A673 (cell line): Measurements from ENCODE around the gene MYOZ3. TPM values are rescaled to one million over a fixed set of nuclear protein-coding genes. Genes with fewer than 3 reads are reported as not detected.
A peak's percentile ranks its signal among the peaks of the same experiment; 100 is the strongest.

Experiments used
- BruUV-seq: library from RNA; stranded (reverse); fragments of 400-500 nt; replicated peaks from 2 replicates; lab custom pipeline; 2021; lab: Mats Ljungman, UMichigan
- CTCF ChIA-PET: fragments of 300-600 bp; sonication (Branson Sonifier 250); formaldehyde crosslinking; loops from one replicate; lab custom pipeline; 2022; ENCODE audit warnings: antibody characterized with exemption; lab: Charles Lee
- POLR2A ChIA-PET: fragments of 300-600 bp; sonication (Branson Sonifier 250); formaldehyde crosslinking; loops from one replicate; lab custom pipeline; 2022; ENCODE audit warnings: antibody characterized with exemption; ENCODE audit not compliant: low non-redundant PET; lab: Charles Lee
- DNase-seq: peaks from one replicate; pipeline ENCODE4 v3.0.0-alpha.2; 2015; ENCODE audit warnings: low spot score
- H3K27ac ChIP-seq: fragments of 200-600 bp; sonication (generic); 2 replicates; pipeline ENCODE4 v1.5.1; 2016; ENCODE audit warnings: mixed run types, low read depth, mild to moderate bottlenecking, mixed read lengths, antibody characterized with exemption, low read length; ENCODE audit not compliant: poor library complexity, severe bottlenecking
- H3K27me3 ChIP-seq: fragments of 200-600 bp; sonication (generic); replicated peaks from 2 replicates; pipeline ENCODE4 v1.6.1; 2017; ENCODE audit warnings: mixed run types, low read depth, mild to moderate bottlenecking, mixed read lengths, antibody characterized with exemption, low read length; ENCODE audit not compliant: insufficient read depth, poor library complexity
- H3K36me3 ChIP-seq: fragments of 200-600 bp; sonication (generic); 2 replicates; pipeline ENCODE4 v1.6.1; 2016; ENCODE audit warnings: mixed run types, mild to moderate bottlenecking, mixed read lengths, antibody characterized with exemption, low read length; ENCODE audit not compliant: insufficient read depth, poor library complexity, severe bottlenecking
- H3K4me1 ChIP-seq: fragments of 200-600 bp; sonication (generic); 2 replicates; pipeline ENCODE4 v1.6.1; 2017; ENCODE audit warnings: mixed run types, mild to moderate bottlenecking, mixed read lengths, antibody characterized with exemption, low read length; ENCODE audit not compliant: insufficient read depth, poor library complexity, severe bottlenecking
- H3K4me3 ChIP-seq: fragments of 200-600 bp; sonication (generic); 2 replicates; pipeline ENCODE4 v1.5.1; 2016; ENCODE audit warnings: low read depth, mixed run types, mild to moderate bottlenecking, mixed read lengths, low read length; ENCODE audit not compliant: poor library complexity, severe bottlenecking
- H3K9me3 ChIP-seq: fragments of 200-600 bp; sonication (generic); 2 replicates; pipeline ENCODE4 v1.6.1; 2016; ENCODE audit warnings: mixed run types, low read depth, mild to moderate bottlenecking, mixed read lengths, antibody characterized with exemption, low read length; ENCODE audit not compliant: poor library complexity, severe bottlenecking
- CTCF ChIP-seq: fragments of 300-800, 200-600 bp; sonication (generic); conservative IDR thresholded peaks from 2 replicates; pipeline ENCODE4 v1.5.1; 2017; ENCODE audit warnings: low read depth, mild to moderate bottlenecking, antibody characterized with exemption, low read length, moderate library complexity, mixed read lengths
- EZH2 ChIP-seq: fragments of 200-600 bp; sonication (generic); IDR thresholded peaks from 2 replicates; pipeline ENCODE4 v1.6.1; 2017; ENCODE audit warnings: borderline replicate concordance, low read depth, mild to moderate bottlenecking, mixed read lengths, antibody characterized with exemption, low read length; ENCODE audit not compliant: poor library complexity, severe bottlenecking
- intact Hi-C: fragments of 100-400 bp; cut with micrococcal nuclease; formaldehyde crosslinking; loops from one replicate; pipeline ENCODE4 v1.10.0; 2022; ENCODE audit not compliant: unreplicated experiment
- total RNA-seq: library from RNA; stranded (reverse); gene quantifications from 2 replicates; pipeline ENCODE4 v1.2.3, GENCODE V29; 2021

Gene MYOZ3
- total RNA-seq, 1 experiment from 2014 or later, result 2.4 TPM

- intact Hi-C loops, result loop anchor here (10.0 kb wide), 1 partner anchor 172 kb away; the partner anchor contains the start of gene IRGM
- TF ChIP-seq EZH2, result no peak
- ChIA-PET POLR2A (no interaction called here), CTCF (no interaction called here)
- Histone ChIP-seq H3K4me3 (peak overlapping the region; percentile 64), H3K4me1 (peaks cover 12% of the 10 kb centered on the region), H3K27me3 (no peaks in the 10 kb centered on the region), H3K27ac (peak overlapping the region; percentile 66), H3K9me3 (no peaks in the 10 kb centered on the region), H3K36me3 (no peaks in the 10 kb centered on the region)
- BruUV-seq, result no TSS peak
- peak; percentile 52 for DNase-seq
Observed at GRCh38 chr5:150672237-150672883, 11.3 kb downstream of the MYOZ3 start.

- no peak for DNase-seq
- intact Hi-C loops, result loop anchor here (10.0 kb wide), 1 partner anchor 172 kb away; the partner anchor contains the start of gene IRGM
- ChIA-PET CTCF (no interaction called here), POLR2A (no interaction called here)
- H3K27me3 ChIP-seq, result no peaks in the 10 kb centered on the region
- H3K36me3 ChIP-seq, result no peaks in the 10 kb centered on the region
- H3K9me3 ChIP-seq, result no peaks in the 10 kb centered on the region
- peak overlapping the region; percentile 64 for H3K4me3 ChIP-seq
- H3K27ac ChIP-seq, result no peak overlapping the region
- TF ChIP-seq EZH2, result no peak
- no peak for TF ChIP-seq CTCF
- no TSS peak for BruUV-seq
- peaks cover 12% of the 10 kb centered on the region for H3K4me1 ChIP-seq
Observed at GRCh38 chr5:150672884-150673275, 11.8 kb downstream of the MYOZ3 start.

- intact Hi-C loops, result loop anchor here (10.0 kb wide), 1 partner anchor 170 kb away; the partner anchor contains the start of gene IRGM
- Histone ChIP-seq H3K4me3 (no peak overlapping the region), H3K9me3 (no peaks in the 10 kb centered on the region), H3K36me3 (no peaks in the 10 kb centered on the region), H3K27ac (no peak overlapping the region), H3K4me1 (peaks cover 12% of the 10 kb centered on the region), H3K27me3 (no peaks in the 10 kb centered on the region)
- no peak for DNase-seq
- ChIA-PET CTCF (no interaction called here), POLR2A (no interaction called here)
- TF ChIP-seq CTCF (no peak), EZH2 (no peak)
- BruUV-seq, result no TSS peak
Observed at GRCh38 chr5:150674341-150674821, 13.3 kb downstream of the MYOZ3 start.
